Vagina (tissue), 2 donors: ENCODE data around the gene NAT10.

Experiments
- POLR2A ChIP-seq, 2 donors: fragments of 450-650 bp; IDR thresholded peaks; one replicate each; pipeline ENCODE4 v1.6.1; 2017; ENCODE audit warnings: antibody characterized with exemption in 2 of 2, mild to moderate bottlenecking in 2 of 2, moderate library complexity in 2 of 2
- POLR2AphosphoS5 ChIP-seq, 2 donors: sonication (generic); formaldehyde crosslinking; IDR thresholded peaks; one replicate each; pipeline ENCODE4 v1.9.0; 2017; ENCODE audit warnings: antibody characterized with exemption in 2 of 2, mild to moderate bottlenecking in 2 of 2, low read depth in 1 of 2; ENCODE audit not compliant: insufficient read depth in 1 of 2
- TF ChIP-seq, protein P1 (sequence below), 3 experiments: fragments of 450-650 bp in 2 of 3; fragments of 200-600 bp in 1 of 3; sonication (generic) in 1 of 3; IDR thresholded peaks; one replicate each; pipeline ENCODE4 v1.5.1; 2017 to 2019; ENCODE audit warnings: antibody characterized with exemption in 3 of 3, mild to moderate bottlenecking in 2 of 3, moderate library complexity in 2 of 3

DNA sequence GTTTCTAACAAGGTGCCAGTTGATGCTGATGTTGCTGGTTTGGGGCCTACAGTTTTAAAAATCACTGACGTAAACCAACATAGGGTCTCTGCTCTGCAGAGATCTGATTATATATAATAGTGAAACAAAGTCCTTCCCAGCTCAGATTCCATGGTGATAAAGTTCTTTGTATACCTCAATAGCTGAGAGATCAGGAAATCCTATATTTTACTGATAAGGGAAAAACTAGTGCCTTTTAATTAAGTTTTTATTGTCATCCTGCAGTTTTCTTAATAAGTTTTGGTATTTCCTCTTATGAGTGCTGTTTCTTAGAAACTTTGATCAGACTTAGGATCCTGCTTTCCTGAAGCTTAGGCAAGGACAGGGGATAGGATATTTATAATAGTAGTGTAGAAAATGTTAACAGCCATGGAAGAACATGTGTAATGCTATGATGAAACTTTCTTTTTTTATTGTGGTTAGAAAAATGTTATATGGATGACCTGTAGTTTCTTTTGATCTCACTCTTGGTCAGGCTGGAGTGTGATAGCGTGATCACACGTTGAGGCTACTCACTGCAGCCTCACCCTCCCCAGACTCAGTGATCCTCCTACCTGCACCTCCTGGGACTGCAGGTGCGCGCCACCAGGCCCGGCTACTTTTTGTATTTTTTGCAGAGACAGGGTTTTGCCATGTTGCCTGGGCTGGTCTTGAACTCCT is 39.8 kb upstream of the NAT10 start:
- TF ChIP-seq POLR2A (IDR thresholded peaks at IDR 0.05) (no peak), POLR2AphosphoS5 (IDR thresholded peaks at IDR 0.05; ENCODE audit: insufficient read depth in 1 of 2, low read depth in 1 of 2) (no peak)
- TF ChIP-seq, protein P1, sequence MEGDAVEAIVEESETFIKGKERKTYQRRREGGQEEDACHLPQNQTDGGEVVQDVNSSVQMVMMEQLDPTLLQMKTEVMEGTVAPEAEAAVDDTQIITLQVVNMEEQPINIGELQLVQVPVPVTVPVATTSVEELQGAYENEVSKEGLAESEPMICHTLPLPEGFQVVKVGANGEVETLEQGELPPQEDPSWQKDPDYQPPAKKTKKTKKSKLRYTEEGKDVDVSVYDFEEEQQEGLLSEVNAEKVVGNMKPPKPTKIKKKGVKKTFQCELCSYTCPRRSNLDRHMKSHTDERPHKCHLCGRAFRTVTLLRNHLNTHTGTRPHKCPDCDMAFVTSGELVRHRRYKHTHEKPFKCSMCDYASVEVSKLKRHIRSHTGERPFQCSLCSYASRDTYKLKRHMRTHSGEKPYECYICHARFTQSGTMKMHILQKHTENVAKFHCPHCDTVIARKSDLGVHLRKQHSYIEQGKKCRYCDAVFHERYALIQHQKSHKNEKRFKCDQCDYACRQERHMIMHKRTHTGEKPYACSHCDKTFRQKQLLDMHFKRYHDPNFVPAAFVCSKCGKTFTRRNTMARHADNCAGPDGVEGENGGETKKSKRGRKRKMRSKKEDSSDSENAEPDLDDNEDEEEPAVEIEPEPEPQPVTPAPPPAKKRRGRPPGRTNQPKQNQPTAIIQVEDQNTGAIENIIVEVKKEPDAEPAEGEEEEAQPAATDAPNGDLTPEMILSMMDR (IDR thresholded peaks at IDR 0.05): no peak
